Activated CD4-positive, alpha-beta T cell treated with anti-CD3 and anti-CD28 coated beads, Interleukin-2, Interleukin-6, amounts not matched to agents 100 ng/mL and 50 ng/mL, durations not matched to agents 16 hours and 8 hours (primary cell): ENCODE measurements around the gene GSPT1.
A peak's percentile ranks its signal among the peaks of the same experiment; 100 is the strongest.

Source experiments
- DNase-seq: peaks from one replicate; pipeline ENCODE4 v3.0.0-alpha.2; 2020

GSPT1 gene

DNA sequence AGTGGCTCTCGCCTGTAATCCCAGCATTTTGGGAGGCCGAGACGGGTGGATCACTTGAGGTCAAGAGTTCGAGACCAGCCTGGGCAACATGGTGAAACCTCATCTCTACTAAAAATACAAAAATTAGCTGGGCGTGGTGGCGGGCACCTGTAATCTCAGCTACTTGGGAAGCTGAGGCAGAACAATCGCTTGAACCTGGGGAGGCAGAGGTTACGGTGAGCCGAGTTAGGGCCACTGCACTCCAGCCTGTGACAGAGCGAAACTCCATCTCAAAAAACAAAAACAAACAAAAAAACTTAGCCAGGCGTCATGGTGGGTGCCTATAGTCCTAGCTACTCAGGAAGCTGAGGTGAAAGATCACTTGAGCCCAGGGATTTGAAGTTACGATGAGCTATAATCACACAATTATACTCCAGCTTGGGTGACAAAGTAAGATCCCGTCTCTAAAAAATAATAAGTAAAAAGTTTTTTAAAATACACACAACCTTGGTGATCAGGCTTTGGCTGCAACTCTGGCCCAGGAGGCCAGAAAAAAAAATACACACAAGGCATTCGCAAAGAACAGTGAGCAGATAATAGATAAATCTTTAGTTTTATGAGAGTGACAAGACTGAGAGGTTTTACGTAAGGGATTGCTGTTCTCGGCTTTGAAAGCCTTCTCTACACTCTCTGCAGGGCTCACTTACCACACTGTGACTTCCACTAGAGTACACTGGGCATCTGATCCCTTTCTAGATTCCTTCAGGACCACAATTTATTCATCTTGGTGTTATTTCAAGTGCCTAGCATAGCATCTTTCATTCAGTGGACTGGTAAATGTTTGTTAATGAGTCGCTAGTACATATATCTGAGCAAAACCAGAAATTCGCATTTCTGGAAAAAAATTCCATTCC lies 5.9 kb downstream of the GSPT1 start:
- no peak for DNase-seq

DNA sequence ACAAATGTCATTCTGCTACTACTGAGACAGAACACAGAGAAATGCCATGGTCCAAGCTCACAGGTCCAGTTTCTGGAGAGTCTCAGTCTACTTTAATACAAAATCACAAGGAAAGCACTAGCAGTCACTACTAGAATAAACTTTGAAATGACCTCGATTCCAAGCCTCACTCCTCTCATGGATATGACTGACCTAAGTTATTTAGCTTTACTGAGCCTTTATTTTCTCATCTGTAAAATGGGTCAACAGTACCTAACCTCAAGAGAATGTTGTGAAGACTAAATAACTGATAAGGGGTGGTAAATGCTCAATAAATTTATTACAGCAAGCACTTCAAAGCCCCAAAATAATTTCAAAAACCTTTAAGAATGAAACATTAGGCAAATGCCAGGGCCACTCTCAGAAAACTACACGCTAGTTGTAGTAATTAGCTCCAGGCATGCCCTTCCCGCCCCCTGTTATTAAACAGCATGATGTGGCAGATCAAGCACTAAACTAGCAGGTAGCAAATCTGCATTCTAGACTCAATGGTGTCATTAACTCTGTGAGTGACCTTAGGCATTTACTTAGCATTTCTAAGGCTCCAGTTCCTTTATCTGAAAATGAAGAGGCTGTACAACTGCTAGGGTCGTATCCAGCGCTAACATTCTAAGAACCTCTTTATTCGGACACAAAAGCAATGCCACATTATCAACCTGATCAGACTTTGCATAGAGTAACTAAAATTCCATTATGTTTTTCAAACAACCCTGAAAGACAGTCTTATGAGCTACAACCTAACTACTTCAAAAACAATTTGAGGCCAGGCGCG lies 8.4 kb downstream of the GSPT1 start:
- DNase-seq: no peak

DNA sequence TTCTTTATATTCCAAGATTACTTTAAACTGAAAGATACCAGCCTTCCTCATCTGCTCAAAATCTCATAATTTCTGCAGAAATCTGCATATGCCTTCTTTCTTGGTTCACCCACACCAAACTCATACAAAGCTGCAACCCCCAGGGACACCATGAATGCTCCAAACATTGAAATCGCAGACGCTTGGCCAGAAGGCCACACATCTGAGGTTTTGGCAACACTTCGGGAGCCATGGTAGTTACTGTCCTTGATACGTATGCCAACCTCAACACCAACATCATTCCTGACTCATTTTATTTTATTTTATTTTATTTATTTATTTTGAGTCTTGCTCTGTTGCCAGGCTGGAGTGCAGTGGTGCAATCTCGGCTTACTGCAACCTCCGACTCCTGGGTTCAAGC lies 11.8 kb downstream of the GSPT1 start:
- no peak for DNase-seq

DNA sequence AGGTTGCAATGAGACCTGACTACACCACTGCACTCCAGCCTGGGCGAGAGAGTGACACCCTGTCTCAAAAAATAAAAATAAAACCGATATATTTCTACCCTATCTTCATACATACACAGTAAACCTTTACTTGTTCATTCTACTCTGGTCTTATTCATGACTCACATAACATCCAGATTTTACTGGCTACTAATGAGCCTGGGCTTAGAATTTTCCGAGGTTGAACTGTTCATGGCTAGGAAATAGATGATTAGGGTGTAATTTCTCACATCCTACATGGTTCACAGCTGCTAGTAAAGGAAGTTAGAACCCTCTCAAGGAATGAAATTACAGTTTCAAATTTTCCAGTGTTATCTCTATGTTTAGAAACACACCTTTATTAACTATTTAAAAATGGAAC lies 14.7 kb downstream of the GSPT1 start:
- peak; percentile 18 for DNase-seq

DNA sequence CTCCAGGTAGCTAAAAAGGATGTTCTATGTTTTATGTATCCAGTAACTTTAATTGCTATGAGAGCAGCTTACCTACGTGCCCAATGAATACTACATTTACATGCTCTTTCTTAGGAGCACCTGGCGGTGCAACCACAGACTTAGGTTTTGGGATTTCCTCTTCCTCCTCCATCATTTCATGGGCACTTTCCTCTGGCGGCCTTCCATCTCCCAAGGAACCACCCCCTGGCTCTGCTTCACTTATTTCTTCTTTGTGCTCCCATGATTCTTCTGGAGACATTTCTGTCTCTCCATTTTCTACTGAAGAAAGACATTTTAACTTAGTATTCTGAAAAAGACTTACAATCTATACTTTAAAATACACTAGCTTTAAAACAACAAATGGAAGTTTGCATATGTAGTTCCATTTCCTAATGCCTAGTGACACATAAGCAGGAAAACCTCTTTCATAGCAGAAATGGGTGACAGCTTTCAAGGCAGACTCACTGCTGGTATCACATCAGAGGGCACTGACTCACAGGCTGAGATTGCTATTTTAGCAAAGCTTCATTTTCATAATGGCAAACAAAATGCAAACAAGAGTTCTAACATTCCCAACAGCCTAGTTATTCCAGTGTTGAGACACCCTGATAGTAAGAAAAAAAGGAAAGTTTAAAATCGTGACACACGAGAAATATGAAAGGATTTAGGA lies 19.1 kb downstream of the GSPT1 start:
- DNase-seq: no peak

DNA sequence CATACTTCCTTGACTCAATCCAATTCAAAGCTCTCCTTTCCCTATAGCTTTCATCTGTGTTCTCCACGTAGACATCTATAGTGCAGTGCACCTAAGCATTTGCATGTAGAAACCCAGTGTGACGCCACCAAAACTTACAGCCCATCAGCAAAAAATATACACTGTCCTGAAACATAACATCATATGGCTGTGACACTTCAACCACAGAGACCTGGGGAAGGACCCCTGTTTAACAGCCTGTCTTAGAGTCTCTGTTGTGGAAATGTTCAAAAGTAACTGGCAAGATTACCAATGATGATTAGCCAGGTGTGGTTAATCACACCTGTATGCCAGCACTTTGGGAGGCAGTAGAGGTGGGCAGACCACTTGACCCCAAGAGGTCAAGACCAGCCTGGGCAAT lies 22.2 kb downstream of the GSPT1 start:
- DNase-seq: no peak

DNA sequence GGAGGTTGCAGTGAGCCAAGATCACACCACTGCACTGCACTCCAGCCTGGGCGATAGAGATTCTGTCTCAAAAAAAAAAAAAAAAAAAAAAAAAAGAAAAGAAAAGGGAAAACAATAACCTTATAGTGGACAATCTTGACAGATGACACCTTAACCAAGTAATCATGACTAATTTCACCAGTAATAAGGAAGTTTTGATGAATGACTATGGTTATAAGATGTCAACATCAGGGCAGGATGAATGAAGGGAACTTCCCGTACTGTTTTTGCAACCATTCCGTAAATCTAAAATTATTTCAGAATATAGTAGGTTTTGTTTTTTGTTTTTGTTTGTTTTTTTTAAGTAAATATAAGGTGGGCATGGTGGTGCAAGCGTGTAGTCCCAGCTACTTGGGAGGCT lies 23.0 kb downstream of the GSPT1 start:
- DNase-seq: no peak

DNA sequence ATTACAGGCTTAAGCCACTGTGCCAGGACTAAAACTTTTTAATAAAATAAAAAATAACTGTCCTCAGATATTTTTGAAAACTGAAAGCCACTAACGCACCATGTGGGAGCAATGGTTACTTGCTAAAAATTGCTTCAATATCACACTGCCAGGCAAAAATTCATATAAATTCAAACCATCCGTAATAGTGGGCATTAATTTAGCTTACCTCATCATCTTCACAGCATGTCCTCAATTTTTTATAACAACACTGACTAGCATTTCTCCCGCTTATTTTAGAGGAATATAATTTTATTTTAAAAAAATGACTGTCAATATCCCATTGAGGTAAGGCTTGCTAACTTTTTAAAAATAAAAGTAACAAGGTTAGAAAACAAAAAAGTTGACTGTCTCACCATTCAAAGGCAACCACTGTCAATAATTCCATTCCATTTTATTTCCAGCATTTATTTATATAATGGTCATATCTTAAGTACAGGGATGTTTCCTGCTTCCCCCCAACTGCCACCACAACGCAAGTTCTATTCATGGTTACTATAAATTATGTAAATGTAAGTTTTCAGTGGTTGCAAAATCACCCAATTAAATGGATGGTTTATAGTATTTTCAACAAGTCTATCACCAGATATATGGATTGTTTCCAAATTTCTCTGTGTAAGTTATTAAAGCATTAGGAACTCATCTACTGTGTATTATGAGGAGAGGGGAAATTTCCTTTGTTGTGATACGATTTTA lies 25.4 kb downstream of the GSPT1 start:
- DNase-seq: no peak

DNA sequence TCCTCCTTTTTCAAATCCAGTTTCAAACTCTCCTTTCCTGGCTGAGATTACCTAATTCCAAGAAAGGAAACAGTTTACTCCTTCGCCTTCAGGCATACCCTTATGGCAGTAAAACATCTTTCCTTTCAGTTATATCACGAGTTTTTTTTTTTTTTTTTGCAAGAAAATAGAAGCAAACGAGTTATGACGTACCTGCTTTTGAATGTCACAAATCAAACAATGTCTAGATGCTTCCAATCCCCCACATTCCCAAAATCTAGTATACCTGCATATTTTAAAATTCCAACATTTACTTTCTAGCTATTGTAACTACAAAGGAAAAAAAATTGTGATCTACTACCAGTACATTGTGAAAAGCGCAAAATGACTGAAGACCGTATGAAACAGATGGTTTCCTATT lies 28.9 kb downstream of the GSPT1 start:
- DNase-seq: no peak

DNA sequence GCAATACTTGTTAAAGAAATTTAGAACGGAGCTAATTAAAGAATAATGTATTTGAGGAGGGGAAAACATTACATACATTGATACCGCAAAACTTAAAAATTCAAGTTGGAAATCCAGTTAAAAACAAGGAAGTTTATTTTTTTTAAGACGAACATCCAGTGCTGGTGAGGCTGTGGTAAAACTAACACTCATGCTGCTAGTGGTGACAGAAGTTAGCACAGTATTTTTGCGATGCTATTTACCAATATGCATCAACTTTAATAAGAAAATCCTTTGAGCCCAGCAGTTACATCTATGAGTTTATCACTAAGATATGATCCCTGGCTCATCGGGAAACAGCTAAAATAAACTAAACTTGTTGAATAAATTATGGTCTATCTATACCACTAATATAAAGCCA lies 31.7 kb downstream of the GSPT1 start:
- no peak for DNase-seq

DNA sequence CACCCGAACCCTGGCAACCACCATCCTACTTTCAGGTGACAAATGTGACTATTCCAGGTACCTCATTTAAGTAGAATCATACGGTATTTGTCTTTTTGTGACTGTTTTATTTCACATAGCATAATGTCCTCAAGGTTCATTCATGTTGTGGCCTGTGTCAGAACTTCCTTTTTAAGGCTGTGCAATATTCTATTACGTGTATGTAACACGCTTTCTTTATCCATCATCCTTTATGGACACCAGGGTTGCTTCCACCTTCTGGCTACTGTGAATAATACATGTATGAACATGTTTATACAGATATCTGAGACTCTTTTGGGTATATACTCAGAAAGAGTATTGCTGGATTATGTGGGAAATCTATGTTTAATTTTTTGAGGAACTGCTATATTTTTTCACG lies 35.7 kb downstream of the GSPT1 start:
- DNase-seq: no peak

DNA sequence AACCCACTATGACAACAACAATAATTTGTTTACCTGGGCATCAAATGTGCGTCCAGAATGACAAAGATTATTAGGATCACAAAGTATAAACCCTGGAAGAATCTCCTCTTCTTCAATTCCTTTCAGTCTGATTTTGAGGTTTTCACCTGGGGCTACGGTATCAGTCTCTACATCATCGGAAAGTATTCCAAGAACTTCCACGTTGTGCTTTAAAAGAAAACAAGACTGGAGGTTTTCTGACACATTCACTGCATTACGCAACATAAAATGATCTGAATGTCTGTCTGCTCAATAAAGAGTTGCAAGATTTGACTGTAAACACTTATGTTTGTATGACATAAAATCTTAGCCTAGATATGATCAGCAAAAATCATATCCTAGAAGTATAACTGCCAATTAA lies 38.4 kb downstream of the GSPT1 start:
- no peak for DNase-seq

DNA sequence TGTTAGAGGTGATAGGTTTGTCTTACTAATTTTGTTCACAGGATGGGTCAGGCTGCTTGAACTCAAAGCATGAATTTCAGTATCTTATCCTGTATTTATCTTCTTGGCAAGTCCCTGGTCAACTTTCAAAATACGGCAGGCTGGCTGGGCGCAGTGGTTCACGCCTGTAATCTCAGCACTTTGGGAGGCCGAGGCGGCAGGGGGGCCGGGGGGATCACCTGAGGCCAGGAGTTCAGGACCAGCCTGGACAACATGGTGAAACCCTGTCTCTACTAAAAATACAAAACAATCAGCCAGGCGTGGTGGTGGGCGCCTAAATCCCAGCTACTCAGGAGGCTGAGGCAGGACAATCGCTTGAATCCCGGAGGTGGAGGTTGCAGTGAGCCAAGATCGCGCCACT lies 39.5 kb downstream of the GSPT1 start:
- DNase-seq: no peak

DNA sequence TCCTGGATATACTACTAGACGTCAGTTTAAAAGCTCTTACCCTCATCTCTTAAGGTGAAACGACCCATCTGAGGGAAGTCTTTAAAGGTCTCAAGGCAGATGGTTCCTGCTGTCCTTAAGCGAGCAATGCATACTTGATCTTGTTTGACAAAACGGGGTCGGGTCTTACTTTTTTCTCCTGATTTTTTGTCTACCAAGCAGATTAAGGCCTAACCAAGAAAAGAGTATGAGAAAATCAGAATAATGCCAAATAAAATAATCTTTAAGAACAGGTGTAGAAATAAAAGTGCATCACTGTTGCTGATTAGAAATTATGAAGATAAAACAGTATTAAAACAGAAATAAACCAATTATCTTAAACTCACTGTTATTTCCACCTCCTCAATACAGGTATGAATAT lies 40.0 kb downstream of the GSPT1 start:
- DNase-seq: no peak

DNA sequence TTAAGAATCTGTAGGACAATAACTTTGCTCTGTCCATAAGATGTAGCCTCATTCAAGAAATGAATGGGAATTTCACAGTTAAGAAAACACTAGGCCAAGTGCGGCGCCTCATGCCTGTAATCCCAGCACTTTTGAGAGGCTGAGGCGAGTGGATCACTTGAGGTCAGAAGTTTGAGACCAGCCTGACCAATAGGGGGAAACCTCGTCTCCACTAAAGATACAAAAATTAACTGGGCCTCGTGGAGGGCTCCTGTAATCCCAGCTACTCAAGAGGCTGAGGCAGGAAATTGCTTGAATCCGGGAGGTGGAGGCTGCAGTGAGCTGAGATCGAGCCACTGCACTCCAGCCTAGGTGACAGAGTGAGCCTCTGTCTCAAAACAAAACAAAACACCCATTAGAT lies 44.6 kb downstream of the GSPT1 start:
- no peak for DNase-seq

DNA sequence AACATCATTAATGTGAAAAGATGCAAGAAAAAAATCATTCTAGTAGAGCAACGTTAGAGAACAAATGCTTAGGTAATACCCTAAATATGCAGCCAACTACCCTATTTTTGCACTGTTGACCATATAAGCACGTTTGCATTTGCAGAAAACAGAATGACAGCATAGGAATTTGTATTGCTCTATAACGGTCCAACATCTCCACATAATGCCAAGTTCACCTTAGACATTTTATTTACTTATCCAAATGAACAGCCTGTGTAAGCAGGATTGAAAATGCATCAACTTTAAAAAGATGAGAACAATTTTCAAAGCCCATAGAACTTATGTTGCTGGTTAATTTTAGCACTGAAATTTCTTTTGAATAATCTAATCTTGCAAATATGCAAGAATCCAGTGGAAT lies 45.4 kb downstream of the GSPT1 start:
- DNase-seq: no peak

DNA sequence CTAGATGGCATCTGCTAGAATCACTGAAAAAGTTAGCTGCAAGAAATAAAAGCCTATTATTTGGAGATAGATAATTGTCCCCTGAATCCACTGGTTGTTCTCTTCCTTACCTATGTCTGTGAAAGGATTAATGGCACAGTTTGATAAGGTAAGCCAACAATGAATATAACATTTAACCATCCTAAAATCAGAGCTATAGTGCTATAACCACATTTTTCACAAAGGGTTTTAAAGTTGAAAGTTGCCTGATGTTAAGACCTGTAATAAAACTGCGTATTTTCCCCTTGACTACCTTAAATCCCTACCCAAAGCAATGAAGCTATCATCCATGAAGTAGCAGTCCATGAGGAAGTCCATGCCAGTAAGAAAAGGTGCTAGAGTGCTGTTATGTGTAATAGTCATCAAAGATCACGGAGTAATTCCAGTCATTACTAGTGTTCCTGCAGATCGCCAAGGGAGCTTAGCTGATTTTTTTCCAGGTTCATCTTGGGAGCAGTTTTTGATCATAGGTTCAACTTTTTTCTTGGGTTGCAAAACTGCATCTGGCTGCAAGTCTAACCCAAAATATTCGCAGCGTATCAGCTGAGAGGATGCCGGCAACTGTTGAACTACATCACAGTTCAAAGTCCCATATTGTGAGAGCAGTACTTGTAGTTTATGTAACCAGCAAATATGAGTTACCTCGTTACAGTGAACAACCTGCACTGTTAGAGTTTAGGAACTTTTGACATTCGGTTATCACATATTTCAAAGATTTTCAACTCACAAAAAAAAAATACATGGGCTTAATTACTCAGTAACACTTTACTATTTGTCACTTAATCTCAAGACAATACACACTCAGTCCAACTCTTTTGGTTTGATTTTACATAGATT lies 46.2 kb downstream of the GSPT1 start:
- DNase-seq: no peak

DNA sequence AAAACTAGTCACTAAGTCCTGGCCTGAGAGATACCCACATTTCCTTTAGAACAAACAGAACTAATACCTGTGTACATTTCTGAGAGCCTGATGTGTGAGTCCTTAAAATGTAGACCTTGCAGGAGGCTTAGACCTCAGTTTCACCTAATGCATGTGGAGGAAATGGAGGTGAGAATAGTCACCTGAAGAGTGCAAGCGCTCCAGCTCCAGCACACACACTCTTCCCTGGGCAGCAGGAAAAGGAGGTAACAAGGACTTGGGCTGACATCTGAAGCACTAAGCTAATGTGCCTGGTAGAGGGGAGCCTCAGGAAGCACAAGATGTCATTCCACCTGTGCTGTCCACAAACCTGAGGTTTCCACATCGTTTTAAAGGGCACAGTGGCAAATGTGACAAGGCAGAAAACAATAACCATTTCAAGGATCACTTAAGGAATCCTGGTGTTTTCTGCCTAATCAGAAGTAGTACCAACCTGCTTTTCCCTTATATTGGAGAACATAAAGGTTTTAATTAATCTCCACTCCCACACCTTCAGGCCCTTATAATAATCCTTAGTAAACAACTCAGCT lies 47.3 kb downstream of the GSPT1 start:
- DNase-seq: no peak

DNA sequence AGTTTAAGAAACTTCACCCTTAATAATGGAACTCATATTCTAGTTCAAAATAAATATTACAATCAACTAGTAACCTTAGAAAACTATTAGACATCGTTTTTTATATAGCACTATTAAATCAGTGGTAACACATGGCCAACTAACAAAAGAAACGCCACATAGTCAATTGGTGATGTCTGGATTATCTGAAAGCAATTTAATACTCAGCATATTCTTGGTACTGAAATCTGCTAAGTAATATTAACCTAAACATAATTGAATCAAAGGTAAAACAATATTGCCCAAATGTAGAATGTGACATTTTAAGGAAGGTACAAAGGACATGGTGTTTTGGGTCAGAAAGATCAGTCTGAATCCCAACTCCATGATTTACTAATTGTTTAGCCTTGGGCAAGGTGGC lies 53.3 kb downstream of the GSPT1 start:
- no peak for DNase-seq

DNA sequence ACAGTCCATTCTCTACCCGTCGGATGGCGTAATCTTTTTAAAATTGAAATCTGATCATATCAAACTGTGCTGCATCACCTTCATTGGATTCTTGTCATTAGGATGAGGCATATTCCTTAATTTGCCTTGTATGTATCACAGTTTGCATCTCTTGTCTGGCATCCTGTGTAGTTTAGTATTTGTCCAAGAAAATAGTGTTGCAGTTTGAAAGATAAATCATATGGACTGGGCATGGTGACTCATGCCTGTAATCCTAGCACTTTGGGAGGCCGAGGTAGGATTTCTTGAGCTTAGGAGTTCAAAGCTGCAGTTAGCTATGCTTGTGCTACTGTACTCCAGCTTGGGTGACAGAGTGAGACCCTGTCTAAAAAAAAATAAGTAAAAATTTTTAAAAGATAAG lies 58.6 kb downstream of the GSPT1 start:
- DNase-seq: no peak

DNA sequence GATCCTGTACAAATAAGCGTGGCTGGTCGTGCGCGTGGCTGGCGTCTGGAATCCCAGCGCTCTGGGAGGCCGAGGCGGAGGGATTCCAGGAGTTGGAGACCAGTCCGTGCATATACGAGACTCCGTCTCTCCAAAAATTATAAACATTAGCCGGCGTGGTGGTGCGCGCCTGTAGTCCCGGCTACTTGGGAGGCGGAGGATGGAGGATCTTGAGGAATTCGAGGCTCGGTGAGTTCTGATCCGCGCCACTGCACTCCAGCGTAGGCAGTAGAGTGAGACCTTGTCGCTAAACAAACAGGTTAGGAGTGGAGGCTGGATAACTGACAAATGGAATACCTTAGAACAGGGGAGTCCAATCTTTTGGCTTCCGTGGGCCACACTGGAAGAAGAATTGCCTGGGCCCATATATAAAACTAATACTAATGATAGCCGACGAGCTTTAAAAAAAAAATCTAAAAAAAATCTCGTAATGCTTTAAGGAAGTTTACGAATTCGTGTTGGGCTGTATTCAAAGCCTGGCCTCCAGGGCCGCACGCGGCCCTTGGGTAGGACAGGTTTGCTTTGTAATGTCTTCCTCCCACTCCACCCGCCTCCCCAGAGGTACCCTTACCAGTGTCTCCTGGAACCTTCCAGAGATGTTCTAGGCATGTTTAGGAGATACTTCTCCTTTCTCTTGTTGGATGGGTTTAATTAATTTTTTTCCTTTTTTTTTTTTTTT lies 63.5 kb downstream of the GSPT1 start:
- DNase-seq: no peak
